RWPE2 (cell line): ENCODE measurements around the gene HYAL2.

Experiments
- ATAC-seq: fragments of 200-7000 bp; cut with Tn5 transposase; 3 replicates; pipeline ENCODE4 v1.9.1; 2021; ENCODE audit warnings: low read depth
- DNase-seq: peaks from one replicate; pipeline ENCODE4 v3.0.0-alpha.2; 2020; ENCODE audit warnings: low spot score
- H3K27ac ChIP-seq: fragments of 450-650 bp; 2 replicates; pipeline ENCODE4 v1.5.1; 2017; ENCODE audit warnings: mild to moderate bottlenecking; ENCODE audit not compliant: poor library complexity, severe bottlenecking
- H3K27me3 ChIP-seq: fragments of 250-450 bp; sonication (Bioruptor Pico); 2 replicates; pipeline ENCODE4 v1.5.1; 2021; ENCODE audit warnings: mild to moderate bottlenecking, moderate library complexity; ENCODE audit not compliant: insufficient read depth, poor library complexity, severe bottlenecking
- H3K36me3 ChIP-seq: fragments of 250-450 bp; sonication (Bioruptor Pico); 2 replicates; pipeline ENCODE4 v1.5.1; 2020; ENCODE audit warnings: low read depth, mild to moderate bottlenecking, moderate library complexity
- H3K4me1 ChIP-seq: fragments of 250-450 bp; sonication (Bioruptor Pico); 2 replicates; pipeline ENCODE4 v1.5.1; 2021; ENCODE audit warnings: mild to moderate bottlenecking, moderate library complexity; ENCODE audit not compliant: insufficient read depth, poor library complexity, severe bottlenecking
- H3K4me3 ChIP-seq: fragments of 250-450 bp; sonication (Bioruptor Pico); 2 replicates; pipeline ENCODE4 v1.5.1; 2021; ENCODE audit warnings: mild to moderate bottlenecking, moderate library complexity; ENCODE audit not compliant: severe bottlenecking
- H3K9me3 ChIP-seq: fragments of 250-450 bp; sonication (Bioruptor Pico); 2 replicates; pipeline ENCODE4 v1.5.1; 2021; ENCODE audit warnings: mild to moderate bottlenecking, moderate library complexity; ENCODE audit not compliant: severe bottlenecking
- TF ChIP-seq, protein P1 (sequence below): fragments of 450-650 bp; IDR thresholded peaks from one replicate; pipeline ENCODE4 v1.5.1; 2017; ENCODE audit warnings: mild to moderate bottlenecking, moderate library complexity; ENCODE audit not compliant: poor library complexity, severe bottlenecking

Gene HYAL2

DNA sequence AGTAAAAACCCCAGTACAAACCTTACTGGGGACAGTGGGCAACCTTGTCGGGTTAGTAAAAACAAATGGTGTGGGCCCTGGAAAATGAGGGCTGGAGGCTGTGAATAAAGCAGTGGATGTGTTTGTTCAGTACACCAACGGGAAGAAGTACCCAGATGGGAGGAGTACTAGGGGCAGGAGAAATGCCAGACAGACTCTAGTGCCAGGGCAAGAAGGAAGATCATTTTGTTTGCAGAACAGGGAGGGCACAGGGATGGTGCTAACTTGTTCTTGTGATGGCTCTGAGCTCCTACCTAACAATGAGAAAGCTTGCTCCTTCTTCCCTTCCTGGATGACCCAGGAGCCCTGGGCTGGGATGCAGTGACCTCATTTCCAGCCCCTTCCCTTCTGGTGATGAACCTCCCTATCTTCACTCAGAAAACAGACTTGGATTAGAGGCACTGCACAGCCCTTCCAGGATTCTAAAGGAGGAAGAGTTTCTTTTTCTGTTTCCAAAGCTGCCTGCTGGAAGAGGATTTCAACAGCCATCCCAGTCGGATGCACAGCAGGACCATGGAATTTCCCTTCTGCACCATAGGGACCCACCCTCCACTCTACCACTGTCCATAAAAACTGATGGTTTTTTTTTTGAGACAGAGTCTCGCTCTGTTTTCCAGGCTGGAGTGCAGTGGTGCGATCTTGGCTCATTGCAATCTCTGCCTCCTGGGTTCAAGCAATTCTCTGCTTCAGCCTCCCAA lies 12.0 kb upstream of the HYAL2 start:
- Histone ChIP-seq H3K4me1 (peaks cover 17% of the 10 kb centered on the region), H3K27me3 (no peaks in the 10 kb centered on the region), H3K36me3 (peaks cover 61% of the 10 kb centered on the region), H3K4me3 (no peak overlapping the region), H3K9me3 (no peaks in the 10 kb centered on the region), H3K27ac (peak overlapping the region; percentile 83)
- ATAC-seq (no peak), DNase-seq (no peak)
- TF ChIP-seq, protein P1, sequence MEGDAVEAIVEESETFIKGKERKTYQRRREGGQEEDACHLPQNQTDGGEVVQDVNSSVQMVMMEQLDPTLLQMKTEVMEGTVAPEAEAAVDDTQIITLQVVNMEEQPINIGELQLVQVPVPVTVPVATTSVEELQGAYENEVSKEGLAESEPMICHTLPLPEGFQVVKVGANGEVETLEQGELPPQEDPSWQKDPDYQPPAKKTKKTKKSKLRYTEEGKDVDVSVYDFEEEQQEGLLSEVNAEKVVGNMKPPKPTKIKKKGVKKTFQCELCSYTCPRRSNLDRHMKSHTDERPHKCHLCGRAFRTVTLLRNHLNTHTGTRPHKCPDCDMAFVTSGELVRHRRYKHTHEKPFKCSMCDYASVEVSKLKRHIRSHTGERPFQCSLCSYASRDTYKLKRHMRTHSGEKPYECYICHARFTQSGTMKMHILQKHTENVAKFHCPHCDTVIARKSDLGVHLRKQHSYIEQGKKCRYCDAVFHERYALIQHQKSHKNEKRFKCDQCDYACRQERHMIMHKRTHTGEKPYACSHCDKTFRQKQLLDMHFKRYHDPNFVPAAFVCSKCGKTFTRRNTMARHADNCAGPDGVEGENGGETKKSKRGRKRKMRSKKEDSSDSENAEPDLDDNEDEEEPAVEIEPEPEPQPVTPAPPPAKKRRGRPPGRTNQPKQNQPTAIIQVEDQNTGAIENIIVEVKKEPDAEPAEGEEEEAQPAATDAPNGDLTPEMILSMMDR: no peak

DNA sequence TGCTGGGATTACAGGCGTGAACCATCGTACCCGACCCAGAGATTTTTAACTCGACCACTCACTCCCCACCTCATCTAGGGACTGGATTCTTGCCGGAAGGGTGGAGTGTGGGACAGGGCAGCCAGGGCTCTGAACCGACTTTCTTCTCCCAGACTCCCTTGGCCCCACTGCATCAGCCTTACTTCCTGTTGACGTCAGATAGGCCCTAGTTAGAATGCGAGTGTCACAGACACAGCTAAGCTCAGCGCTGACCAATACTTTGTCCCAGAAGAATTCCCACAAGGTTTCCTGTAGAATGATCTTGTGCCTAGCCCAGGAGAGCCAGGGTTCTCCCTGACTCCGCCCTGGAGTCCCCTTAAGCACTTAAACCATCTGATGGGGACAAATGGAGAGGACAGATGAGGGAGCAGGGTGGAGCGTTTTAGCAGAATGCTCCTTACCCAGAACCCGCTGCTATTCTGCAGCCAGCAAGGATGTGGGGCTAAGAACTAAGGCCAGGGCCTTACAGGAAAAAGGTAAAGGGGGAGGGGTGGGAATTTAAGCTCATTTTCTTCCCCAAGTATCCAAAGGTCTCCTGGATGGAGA lies 11.3 kb upstream of the HYAL2 start:
- Histone ChIP-seq H3K4me3 (no peak overlapping the region), H3K27me3 (no peaks in the 10 kb centered on the region), H3K9me3 (no peaks in the 10 kb centered on the region), H3K27ac (peak overlapping the region; percentile 83), H3K4me1 (peaks cover 17% of the 10 kb centered on the region), H3K36me3 (peaks cover 65% of the 10 kb centered on the region)
- TF ChIP-seq, protein P1: no peak
- ATAC-seq (no peak), DNase-seq (no peak)

DNA sequence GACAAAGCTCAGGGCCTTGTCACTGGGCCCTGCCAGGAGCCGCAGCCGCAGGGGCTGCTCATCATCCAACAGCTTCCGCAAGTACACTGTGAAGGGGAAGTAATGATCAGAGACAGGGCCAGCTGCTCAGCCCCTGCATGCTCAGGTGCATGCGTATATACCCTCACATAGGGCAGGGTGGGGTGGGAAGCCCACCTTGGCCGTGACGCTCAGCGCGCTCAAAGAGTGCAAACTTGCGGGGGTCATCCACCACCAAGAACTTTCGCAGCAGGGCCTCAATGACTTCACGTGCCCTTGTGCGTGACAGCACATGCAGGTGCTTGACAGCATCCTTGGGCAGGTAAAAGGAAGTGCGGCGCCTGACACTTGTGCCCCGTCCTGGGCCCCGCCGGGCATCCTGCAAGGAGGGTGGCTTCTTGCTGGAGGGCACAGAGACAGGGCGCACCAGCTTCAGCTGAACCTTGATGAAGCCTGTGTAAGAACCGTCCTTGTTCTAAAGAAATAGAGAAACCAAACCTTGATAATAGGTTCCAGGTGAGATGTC lies 8.9 kb upstream of the HYAL2 start:
- Histone ChIP-seq H3K9me3 (no peaks in the 10 kb centered on the region), H3K4me3 (no peak overlapping the region), H3K27me3 (no peaks in the 10 kb centered on the region), H3K36me3 (peaks cover 71% of the 10 kb centered on the region), H3K27ac (no peak overlapping the region), H3K4me1 (peaks cover 15% of the 10 kb centered on the region)
- DNase-seq (no peak), ATAC-seq (no peak)
- TF ChIP-seq, protein P1: no peak

DNA sequence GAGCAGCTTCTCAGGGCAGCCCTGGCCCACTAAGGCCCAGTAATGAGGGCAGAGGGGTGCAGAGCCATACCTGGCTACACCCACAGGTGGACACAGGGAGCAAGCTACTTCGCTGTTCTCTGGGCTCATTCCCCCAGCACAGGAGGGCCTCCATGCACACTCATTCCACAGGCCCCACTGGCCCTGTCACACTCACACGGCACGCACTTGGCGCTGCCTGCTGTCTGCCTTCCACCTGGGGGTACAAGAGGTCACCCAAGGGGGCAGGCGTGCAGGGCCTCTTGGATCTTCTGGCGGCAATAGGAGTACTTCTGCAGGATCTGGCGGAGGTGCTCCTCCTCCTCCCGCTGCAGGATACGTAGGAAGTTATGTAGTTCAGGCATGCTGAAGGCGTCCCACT lies 7.8 kb upstream of the HYAL2 start:
- H3K36me3 ChIP-seq: peaks cover 68% of the 10 kb centered on the region

More for the DNA sequence above, 7.8 kb upstream of the HYAL2 start:
- Histone ChIP-seq H3K9me3 (no peaks in the 10 kb centered on the region), H3K4me3 (no peak overlapping the region), H3K27ac (no peak overlapping the region), H3K4me1 (peaks cover 10% of the 10 kb centered on the region), H3K27me3 (no peaks in the 10 kb centered on the region)
- DNase-seq (no peak), ATAC-seq (no peak)
- TF ChIP-seq, protein P1: no peak
